IMR-90 (cell line): ENCODE measurements around the gene MTERF2. TPM values are rescaled to one million over a fixed set of nuclear protein-coding genes. Genes with fewer than 3 reads are reported as not detected.

Experiments used
- ATAC-seq: fragments of 200-7000 bp; cut with Tn5 transposase; 2 replicates; pipeline ENCODE4 v1.9.1; 2020; ENCODE audit warnings: low read depth, mild to moderate bottlenecking, moderate library complexity
- BruUV-seq: library from RNA; stranded (reverse); fragments of 400-500 nt; replicated peaks from 2 replicates; lab custom pipeline; 2021; lab: Mats Ljungman, UMichigan
- CTCF ChIA-PET: fragments of 300-600 bp; formaldehyde crosslinking; extraction: SDS; loops from one replicate; lab custom pipeline; 2021; ENCODE audit warnings: antibody characterized with exemption; lab: Yijun Ruan, JAX
- POLR2A ChIA-PET: fragments of 300-600 bp; sonication (Branson Sonifier 250); formaldehyde crosslinking; loops from one replicate; lab custom pipeline; 2022; ENCODE audit warnings: antibody characterized with exemption; ENCODE audit not compliant: unreplicated experiment; lab: Charles Lee
- DNase-seq: peaks from one replicate; pipeline ENCODE4 v3.0.0; 2013
- H2AFZ ChIP-seq: replicated peaks from 2 replicates; pipeline ENCODE3; 2013; ENCODE audit warnings: low read length, mild to moderate bottlenecking; ENCODE audit not compliant: poor library complexity
- H2AK5ac ChIP-seq: 2 replicates; pipeline ENCODE4 v1.6.1; 2013; ENCODE audit warnings: low read depth, low read length, inconsistent platforms
- H2AK9ac ChIP-seq: replicated peaks from 2 replicates; pipeline ENCODE3; 2013; ENCODE audit warnings: mild to moderate bottlenecking, low read depth, low read length, moderate library complexity; ENCODE audit not compliant: poor library complexity
- H2BK120ac ChIP-seq: 2 replicates; pipeline ENCODE4 v1.6.1; 2013; ENCODE audit warnings: low read depth, low read length, inconsistent platforms
- H2BK15ac ChIP-seq: 3 replicates; pipeline ENCODE4 v1.6.1; 2013; ENCODE audit warnings: low read depth, low read length, inconsistent platforms
- H2BK20ac ChIP-seq: 2 replicates; pipeline ENCODE4 v1.6.1; 2013; ENCODE audit warnings: low read depth, mild to moderate bottlenecking, inconsistent platforms, low read length, moderate library complexity
- H2BK5ac ChIP-seq: 2 replicates; pipeline ENCODE4 v1.6.1; 2013; ENCODE audit warnings: mild to moderate bottlenecking, low read depth, low read length, inconsistent platforms; ENCODE audit not compliant: poor library complexity, severe bottlenecking
- H3K14ac ChIP-seq: replicated peaks from 2 replicates; pipeline ENCODE4 v1.6.1; 2013; ENCODE audit warnings: low read depth, low read length, inconsistent platforms
- H3K18ac ChIP-seq: 2 replicates; pipeline ENCODE4 v1.6.1; 2013; ENCODE audit warnings: low read depth, low read length, control low read depth
- H3K23ac ChIP-seq: 2 replicates; pipeline ENCODE4 v1.6.1; 2013; ENCODE audit warnings: low read depth, low read length, inconsistent platforms
- H3K27ac ChIP-seq: 2 replicates; pipeline ENCODE4 v1.5.1; 2013; ENCODE audit warnings: mild to moderate bottlenecking, control low read depth, low read length; ENCODE audit not compliant: insufficient read depth
- H3K27me3 ChIP-seq: 2 replicates; pipeline ENCODE4 v1.6.1; 2013; ENCODE audit warnings: low read length; ENCODE audit not compliant: control insufficient read depth, insufficient read depth
- H3K36me3 ChIP-seq: 2 replicates; pipeline ENCODE4 v1.6.1; 2013; ENCODE audit warnings: low read length, mixed read lengths; ENCODE audit not compliant: control insufficient read depth, insufficient read depth
- H3K4ac ChIP-seq: 2 replicates; pipeline ENCODE4 v1.6.1; 2013; ENCODE audit warnings: low read depth, low read length, inconsistent platforms
- H3K4me1 ChIP-seq: 2 replicates; pipeline ENCODE4 v1.6.1; 2013; ENCODE audit warnings: low read length, mixed read lengths; ENCODE audit not compliant: control insufficient read depth, insufficient read depth
- H3K4me2 ChIP-seq: 2 replicates; pipeline ENCODE4 v1.6.1; 2013; ENCODE audit warnings: low read depth, mild to moderate bottlenecking, control low read depth, low read length, moderate library complexity
- H3K4me3 ChIP-seq: 2 replicates; pipeline ENCODE4 v1.5.1; 2013; ENCODE audit warnings: low read depth, mild to moderate bottlenecking, control low read depth, low read length, moderate library complexity; ENCODE audit not compliant: insufficient read depth
- H3K56ac ChIP-seq: 2 replicates; pipeline ENCODE4 v1.6.1; 2013; ENCODE audit warnings: low read length, inconsistent platforms; ENCODE audit not compliant: insufficient read depth; ENCODE audit errors: extremely low read depth
- H3K79me1 ChIP-seq, 2 experiments: 2 replicates each; pipeline ENCODE4 v1.6.1; 2013; ENCODE audit warnings: low read length in 2 of 2, inconsistent platforms in 1 of 2, low read depth in 1 of 2
- H3K9ac ChIP-seq: 2 replicates; pipeline ENCODE4 v1.6.1; 2013; ENCODE audit warnings: low read depth, low read length, control low read depth
- H3K9me1 ChIP-seq: 2 replicates; pipeline ENCODE4 v1.6.1; 2013; ENCODE audit warnings: low read length, inconsistent platforms; ENCODE audit not compliant: insufficient read depth
- H3K9me3 ChIP-seq: 2 replicates; pipeline ENCODE4 v1.6.1; 2013; ENCODE audit warnings: low read length; ENCODE audit not compliant: control insufficient read depth, insufficient read depth
- H4K20me1 ChIP-seq: 2 replicates; pipeline ENCODE4 v1.6.1; 2013; ENCODE audit warnings: low read length, inconsistent platforms; ENCODE audit not compliant: insufficient read depth
- H4K5ac ChIP-seq: 2 replicates; pipeline ENCODE4 v1.6.1; 2013; ENCODE audit warnings: mild to moderate bottlenecking, low read depth, low read length, control low read depth
- H4K8ac ChIP-seq, 2 experiments: 2 replicates each; pipeline ENCODE4 v1.6.1; 2013; ENCODE audit warnings: low read depth in 2 of 2, low read length in 2 of 2, control low read depth in 1 of 2, inconsistent platforms in 1 of 2
- H4K91ac ChIP-seq: 2 replicates; pipeline ENCODE4 v1.6.1; 2013; ENCODE audit warnings: low read depth, low read length, inconsistent platforms; ENCODE audit not compliant: insufficient read depth
- BHLHE40 ChIP-seq: fragments of 150-350 bp; IDR thresholded peaks from 2 replicates; pipeline ENCODE4 v1.6.1; 2016; ENCODE audit warnings: mild to moderate bottlenecking, low read depth, low read length
- POLR2A ChIP-seq: IDR thresholded peaks from 2 replicates; pipeline ENCODE4 v1.6.1; 2012; ENCODE audit warnings: mild to moderate bottlenecking, low read depth, low read length
- RFX5 ChIP-seq: IDR thresholded peaks from 2 replicates; pipeline ENCODE4 v1.8.0; 2012; ENCODE audit warnings: low read depth, mild to moderate bottlenecking, low read length, moderate library complexity
- WGBS, 2 experiments: methylation state at CpG; one replicate each; pipeline versions ENCODE4 v1.1.5 to v1.1.7; 2013; ENCODE audit warnings: missing lambda C conversion rate in 2 of 2; ENCODE audit not compliant: insufficient read length in 1 of 2; ENCODE audit errors: extremely low coverage in 2 of 2; 5-methylcytosine and 5-hydroxymethylcytosine counted together
- dilution Hi-C: fragments of 300-500 bp; cut with HindIII; formaldehyde crosslinking; loops from one replicate; pipeline ENCODE4 v1.14.3; 2018; ENCODE audit warnings: low sequenced_read_pairs; ENCODE audit not compliant: unreplicated experiment
- in situ Hi-C: fragments of 300-500 bp; cut with MboI; formaldehyde crosslinking; loops from 3 replicates; pipeline ENCODE4 v1.14.3; 2019; ENCODE audit warnings: low sequenced_read_pairs, inconsistent platforms, mixed read lengths
- intact Hi-C: fragments of 100-400 bp; cut with micrococcal nuclease; formaldehyde crosslinking; loops from 2 replicates; pipeline ENCODE4 v1.10.0; 2022
- polyA plus RNA-seq, 3 experiments: library from polyadenylated mRNA; depleted of rRNA; stranded (reverse); fragments of >200 nt; gene quantifications; 2 replicates each; pipeline ENCODE4 v1.2.3, GENCODE V29; 2012; ENCODE audit warnings: low replicate concordance in 1 of 3
- total RNA-seq: library from RNA; depleted of rRNA; stranded (reverse); fragments of >200 nt; gene quantifications from 2 replicates; pipeline ENCODE4 v1.2.3, GENCODE V29; 2012

The MTERF2 gene
- total and polyA plus RNA-seq, 2 of the 4 experiments (the other 2 are of a cell fraction) = 3.0 to 3.8 TPM

GRCh38 chr12:106980944-106981343 lies 6.0 kb downstream of the MTERF2 start:
- 0 out of 2 replicates have a peak, but pooled peaks have one; percentile 4 for TF ChIP-seq POLR2A
- TF ChIP-seq BHLHE40 = no peak
- no peak for TF ChIP-seq RFX5
- Histone ChIP-seq H3K9me3 (no peaks in the 10 kb centered on the region), H3K9me1 (peaks cover 18% of the 10 kb centered on the region), H2BK15ac (no peak overlapping the region), H3K4me1 (peaks cover 5% of the 10 kb centered on the region), H3K4me3 (no peak overlapping the region), H2BK120ac (no peak overlapping the region), H2AFZ (no peak overlapping the region), H3K56ac (no peak overlapping the region), H3K23ac (no peak overlapping the region), H3K9ac (no peak overlapping the region), H3K27me3 (no peaks in the 10 kb centered on the region), H4K5ac (no peak overlapping the region), H4K20me1 (peaks cover 16% of the 10 kb centered on the region), H2BK20ac (no peak overlapping the region), H4K8ac (no peak overlapping the region), H3K4me2 (no peak overlapping the region), H4K91ac (no peak overlapping the region), H3K36me3 (peaks cover 5% of the 10 kb centered on the region; the same call in 1 of the 2 replicates), H2AK9ac (no peak overlapping the region), H3K27ac (no peak overlapping the region), H3K79me1 (peaks cover 9 to 38% of the 10 kb centered on the region in 2 experiments), H2BK5ac (no peak overlapping the region), H3K14ac (no peak overlapping the region), H3K18ac (no peak overlapping the region), H2AK5ac (no peak overlapping the region), H3K4ac (no peak overlapping the region)
- ChIA-PET CTCF (no interaction called here), POLR2A (interaction anchor here (0.8 kb wide), 1 partner anchor 129 kb away, joined by 3 read pairs; no protein-coding TSS in a partner anchor)
- no TSS peak for BruUV-seq
- in situ Hi-C loops (no loop called here), dilution Hi-C loops (no loop called here), intact Hi-C loops (no loop called here)
- ATAC-seq = no peak
- DNase-seq = no peak
- WGBS, 2 experiments = 85% methylated on average over 4 of the region's 7 CpGs; no CpG with 5 or more reads in 1 of the 2 experiments
